ENCODE data around the gene XDH. TPM values are rescaled to one million over a fixed set of nuclear protein-coding genes. Genes with fewer than 3 reads are reported as not detected.

The XDH gene
- total RNA-seq, 1 donor from 2014 or later, result 1.0 TPM

GRCh38 chr2:31397094-31397493, 17.4 kb downstream of the XDH start:
- Mint-ChIP-seq H3K9me3 (ENCODE audit: unreplicated experiment) (no peaks in the 10 kb centered on the region), H3K27me3 (ENCODE audit: unreplicated experiment) (no peaks in the 10 kb centered on the region), H3K27ac (ENCODE audit: unreplicated experiment) (no peak overlapping the region), H3K4me3 (ENCODE audit: unreplicated experiment) (no peak overlapping the region), H3K36me3 (ENCODE audit: low read depth, unreplicated experiment) (no peaks in the 10 kb centered on the region), H3K4me1 (ENCODE audit: unreplicated experiment) (peaks cover 18% of the 10 kb centered on the region)
- DNase-seq (ENCODE audit: low spot score), result no peak
- no peak for TF ChIP-seq CTCF (IDR thresholded peaks at IDR 0.05; ENCODE audit: unreplicated experiment)

GRCh38 chr2:31390324-31390723, 24.2 kb downstream of the XDH start:
- peaks cover 12% of the 10 kb centered on the region for H3K4me1 Mint-ChIP-seq (ENCODE audit: unreplicated experiment)
- no peak overlapping the region for H3K27ac Mint-ChIP-seq (ENCODE audit: unreplicated experiment)

GRCh38 chr2:31388736-31389135, 25.8 kb downstream of the XDH start:
- peaks cover 20% of the 10 kb centered on the region for H3K4me1 Mint-ChIP-seq (ENCODE audit: unreplicated experiment)
- peaks cover 4% of the 10 kb centered on the region for H3K27me3 Mint-ChIP-seq (ENCODE audit: unreplicated experiment)
- no peaks in the 10 kb centered on the region for H3K36me3 Mint-ChIP-seq (ENCODE audit: low read depth, unreplicated experiment)
- no peak for TF ChIP-seq CTCF (IDR thresholded peaks at IDR 0.05; ENCODE audit: unreplicated experiment)
- no peak overlapping the region for H3K4me3 Mint-ChIP-seq (ENCODE audit: unreplicated experiment)
- DNase-seq (ENCODE audit: low spot score), result no peak
- H3K27ac Mint-ChIP-seq (ENCODE audit: unreplicated experiment), result no peak overlapping the region
- no peaks in the 10 kb centered on the region for H3K9me3 Mint-ChIP-seq (ENCODE audit: unreplicated experiment)

More at GRCh38 chr2:31390324-31390723, 24.2 kb downstream of the XDH start:
- Mint-ChIP-seq H3K9me3 (ENCODE audit: unreplicated experiment) (no peaks in the 10 kb centered on the region), H3K36me3 (ENCODE audit: low read depth, unreplicated experiment) (no peaks in the 10 kb centered on the region), H3K4me3 (ENCODE audit: unreplicated experiment) (no peak overlapping the region), H3K27me3 (ENCODE audit: unreplicated experiment) (peaks cover 4% of the 10 kb centered on the region)
- no peak for DNase-seq (ENCODE audit: low spot score)
- no peak for TF ChIP-seq CTCF (IDR thresholded peaks at IDR 0.05; ENCODE audit: unreplicated experiment)

- no peaks in the 10 kb centered on the region for H3K36me3 Mint-ChIP-seq (ENCODE audit: low read depth, unreplicated experiment)
- no peak for TF ChIP-seq CTCF (IDR thresholded peaks at IDR 0.05; ENCODE audit: unreplicated experiment)
- no peaks in the 10 kb centered on the region for H3K9me3 Mint-ChIP-seq (ENCODE audit: unreplicated experiment)
Observed at GRCh38 chr2:31387850-31388249, 26.7 kb downstream of the XDH start.

GRCh38 chr2:31386648-31387047, 27.9 kb downstream of the XDH start:
- Mint-ChIP-seq H3K4me1 (ENCODE audit: unreplicated experiment) (peaks cover 41% of the 10 kb centered on the region), H3K4me3 (ENCODE audit: unreplicated experiment) (no peak overlapping the region), H3K9me3 (ENCODE audit: unreplicated experiment) (no peaks in the 10 kb centered on the region), H3K27me3 (ENCODE audit: unreplicated experiment) (peaks cover 7% of the 10 kb centered on the region), H3K36me3 (ENCODE audit: low read depth, unreplicated experiment) (no peaks in the 10 kb centered on the region), H3K27ac (ENCODE audit: unreplicated experiment) (no peak overlapping the region)
- TF ChIP-seq CTCF (IDR thresholded peaks at IDR 0.05; ENCODE audit: unreplicated experiment), result no peak
- no peak for DNase-seq (ENCODE audit: low spot score)

More at GRCh38 chr2:31387850-31388249, 26.7 kb downstream of the XDH start:
- no peak for DNase-seq (ENCODE audit: low spot score)
- Mint-ChIP-seq H3K4me1 (ENCODE audit: unreplicated experiment) (peaks cover 29% of the 10 kb centered on the region), H3K27me3 (ENCODE audit: unreplicated experiment) (peaks cover 7% of the 10 kb centered on the region), H3K4me3 (ENCODE audit: unreplicated experiment) (no peak overlapping the region), H3K27ac (ENCODE audit: unreplicated experiment) (no peak overlapping the region)
